MM.1S (cell line): ENCODE data around the gene NDUFB8.

Source experiments
- EZH2phosphoT487 ChIP-seq: fragments of 300-600 bp; sonication (generic); IDR thresholded peaks from 2 replicates; pipeline ENCODE4 v1.6.1; 2018; ENCODE audit warnings: antibody characterized with exemption, low read length
- TF ChIP-seq, protein P1 (sequence below): fragments of 300-600 bp; sonication (generic); IDR thresholded peaks from 2 replicates; pipeline ENCODE4 v1.5.1; 2016; ENCODE audit warnings: antibody characterized with exemption, low read length, mixed read lengths

DNA sequence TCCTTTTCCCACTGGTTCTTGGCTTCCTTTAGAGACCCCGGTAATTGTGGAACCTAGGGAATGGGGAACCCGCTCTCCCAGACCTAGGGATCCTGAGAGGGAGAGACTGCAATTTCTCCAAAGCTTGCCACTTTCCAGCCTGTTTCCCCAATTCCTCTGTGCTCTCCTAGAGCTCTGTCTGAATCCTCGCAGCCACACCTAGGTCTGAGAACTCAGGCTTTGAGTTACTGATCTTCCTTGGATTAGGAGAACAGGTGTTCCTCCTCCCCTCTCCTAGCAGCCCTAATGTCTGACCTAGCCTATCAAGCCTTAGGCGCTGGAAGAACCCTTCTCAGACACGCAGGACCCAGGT lies 46.9 kb downstream of the NDUFB8 start:
- TF ChIP-seq EZH2phosphoT487: no peak
- TF ChIP-seq, protein P1, sequence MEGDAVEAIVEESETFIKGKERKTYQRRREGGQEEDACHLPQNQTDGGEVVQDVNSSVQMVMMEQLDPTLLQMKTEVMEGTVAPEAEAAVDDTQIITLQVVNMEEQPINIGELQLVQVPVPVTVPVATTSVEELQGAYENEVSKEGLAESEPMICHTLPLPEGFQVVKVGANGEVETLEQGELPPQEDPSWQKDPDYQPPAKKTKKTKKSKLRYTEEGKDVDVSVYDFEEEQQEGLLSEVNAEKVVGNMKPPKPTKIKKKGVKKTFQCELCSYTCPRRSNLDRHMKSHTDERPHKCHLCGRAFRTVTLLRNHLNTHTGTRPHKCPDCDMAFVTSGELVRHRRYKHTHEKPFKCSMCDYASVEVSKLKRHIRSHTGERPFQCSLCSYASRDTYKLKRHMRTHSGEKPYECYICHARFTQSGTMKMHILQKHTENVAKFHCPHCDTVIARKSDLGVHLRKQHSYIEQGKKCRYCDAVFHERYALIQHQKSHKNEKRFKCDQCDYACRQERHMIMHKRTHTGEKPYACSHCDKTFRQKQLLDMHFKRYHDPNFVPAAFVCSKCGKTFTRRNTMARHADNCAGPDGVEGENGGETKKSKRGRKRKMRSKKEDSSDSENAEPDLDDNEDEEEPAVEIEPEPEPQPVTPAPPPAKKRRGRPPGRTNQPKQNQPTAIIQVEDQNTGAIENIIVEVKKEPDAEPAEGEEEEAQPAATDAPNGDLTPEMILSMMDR: no peak
